ENCODE results near the gene TMEM213. TPM values are rescaled to one million over a fixed set of nuclear protein-coding genes. Genes with fewer than 3 reads are reported as not detected.

Gene TMEM213
- total and polyA plus RNA-seq, 2 of the 13 experiments (the other 11 are each of a cell fraction or from before 2014, with no cell fraction given), result not detected

GRCh38 chr7:138752518-138753149, 45.2 kb upstream of the TMEM213 start (continued):
- TF ChIP-seq ARID5B (CRISPR knock-in tag; IDR thresholded peaks at IDR 0.05), result peak; percentile 84
- TF ChIP-seq ZNF558 (CRISPR knock-in tag; IDR thresholded peaks at IDR 0.05; ENCODE audit: borderline replicate concordance), result peak; percentile 52; the same call in 1 of the 2 replicates
- no peak for TF ChIP-seq MAZ (IDR thresholded peaks at IDR 0.05; ENCODE audit: borderline replicate concordance, low read depth, low read length)
- no peak for TF ChIP-seq MAZ (CRISPR knock-in tag; IDR thresholded peaks at IDR 0.05; ENCODE audit: low read depth)
- TF ChIP-seq, protein P1, sequence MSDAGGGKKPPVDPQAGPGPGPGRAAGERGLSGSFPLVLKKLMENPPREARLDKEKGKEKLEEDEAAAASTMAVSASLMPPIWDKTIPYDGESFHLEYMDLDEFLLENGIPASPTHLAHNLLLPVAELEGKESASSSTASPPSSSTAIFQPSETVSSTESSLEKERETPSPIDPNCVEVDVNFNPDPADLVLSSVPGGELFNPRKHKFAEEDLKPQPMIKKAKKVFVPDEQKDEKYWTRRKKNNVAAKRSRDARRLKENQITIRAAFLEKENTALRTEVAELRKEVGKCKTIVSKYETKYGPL (CRISPR knock-in tag; IDR thresholded peaks at IDR 0.05), result no peak
- TF ChIP-seq NR2F2 (IDR thresholded peaks at IDR 0.05; ENCODE audit: borderline replicate concordance, low read depth), result peak; percentile 83
- TF ChIP-seq, protein P2, sequence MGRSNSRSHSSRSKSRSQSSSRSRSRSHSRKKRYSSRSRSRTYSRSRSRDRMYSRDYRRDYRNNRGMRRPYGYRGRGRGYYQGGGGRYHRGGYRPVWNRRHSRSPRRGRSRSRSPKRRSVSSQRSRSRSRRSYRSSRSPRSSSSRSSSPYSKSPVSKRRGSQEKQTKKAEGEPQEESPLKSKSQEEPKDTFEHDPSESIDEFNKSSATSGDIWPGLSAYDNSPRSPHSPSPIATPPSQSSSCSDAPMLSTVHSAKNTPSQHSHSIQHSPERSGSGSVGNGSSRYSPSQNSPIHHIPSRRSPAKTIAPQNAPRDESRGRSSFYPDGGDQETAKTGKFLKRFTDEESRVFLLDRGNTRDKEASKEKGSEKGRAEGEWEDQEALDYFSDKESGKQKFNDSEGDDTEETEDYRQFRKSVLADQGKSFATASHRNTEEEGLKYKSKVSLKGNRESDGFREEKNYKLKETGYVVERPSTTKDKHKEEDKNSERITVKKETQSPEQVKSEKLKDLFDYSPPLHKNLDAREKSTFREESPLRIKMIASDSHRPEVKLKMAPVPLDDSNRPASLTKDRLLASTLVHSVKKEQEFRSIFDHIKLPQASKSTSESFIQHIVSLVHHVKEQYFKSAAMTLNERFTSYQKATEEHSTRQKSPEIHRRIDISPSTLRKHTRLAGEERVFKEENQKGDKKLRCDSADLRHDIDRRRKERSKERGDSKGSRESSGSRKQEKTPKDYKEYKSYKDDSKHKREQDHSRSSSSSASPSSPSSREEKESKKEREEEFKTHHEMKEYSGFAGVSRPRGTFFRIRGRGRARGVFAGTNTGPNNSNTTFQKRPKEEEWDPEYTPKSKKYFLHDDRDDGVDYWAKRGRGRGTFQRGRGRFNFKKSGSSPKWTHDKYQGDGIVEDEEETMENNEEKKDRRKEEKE (IDR thresholded peaks at IDR 0.05), result no peak
- TF ChIP-seq ZNF576 (CRISPR knock-in tag; IDR thresholded peaks at IDR 0.05), result no peak
- TF ChIP-seq ZHX1 (CRISPR knock-in tag; IDR thresholded peaks at IDR 0.05; ENCODE audit: low read depth), result no peak
- TF ChIP-seq ZNF382 (CRISPR knock-in tag; IDR thresholded peaks at IDR 0.05; ENCODE audit: borderline replicate concordance), result no peak
- TF ChIP-seq ZNF225 (CRISPR knock-in tag; IDR thresholded peaks at IDR 0.05), result no peak
- TF ChIP-seq JUN (CRISPR knock-in tag; IDR thresholded peaks at IDR 0.05), result no peak
- no peak for TF ChIP-seq NFRKB (IDR thresholded peaks at IDR 0.05)
- no peak for TF ChIP-seq ZNF781 (CRISPR knock-in tag; IDR thresholded peaks at IDR 0.05; ENCODE audit: borderline replicate concordance, not compliant biosample characterization)
- TF ChIP-seq MTF2 (CRISPR knock-in tag; IDR thresholded peaks at IDR 0.05; ENCODE audit: borderline replicate concordance), result no peak
- no peak for TF ChIP-seq HNRNPUL1 (IDR thresholded peaks at IDR 0.05; ENCODE audit: low read depth, low read length)
- no peak for TF ChIP-seq MED8 (CRISPR knock-in tag; IDR thresholded peaks at IDR 0.05; ENCODE audit: insufficient replicate concordance)

All from HepG2 (cell line).